Measurements from ENCODE around the gene EGFL6.
A peak's percentile ranks its signal among the peaks of the same experiment; 100 is the strongest.

GRCh38 chrX:13652850-13653693 lies 83.7 kb downstream of the EGFL6 start, which contains the start of gene TCEANC:
- TF ChIP-seq CTCF (conservative IDR thresholded peaks at IDR 0.05; ENCODE audit: low read depth, low read length) (no peak), POLR2A (IDR thresholded peaks at IDR 0.05; ENCODE audit: low read depth, low read length) (peak; percentile 81), RFX5 (IDR thresholded peaks at IDR 0.05; ENCODE audit: low read depth, low read length) (no peak), USF2 (IDR thresholded peaks at IDR 0.05; ENCODE audit: low read depth, low read length) (peak; percentile 99), MAFK (IDR thresholded peaks at IDR 0.05; ENCODE audit: low read depth, low read length) (no peak), MAZ (IDR thresholded peaks at IDR 0.05; ENCODE audit: borderline replicate concordance, low read depth, low read length) (peak; percentile 64; the same call in 1 of the 2 replicates), RAD21 (IDR thresholded peaks at IDR 0.05; ENCODE audit: low read length) (no peak), RCOR1 (IDR thresholded peaks at IDR 0.05; ENCODE audit: insufficient replicate concordance, low read length) (no peak), FOS (IDR thresholded peaks at IDR 0.05; ENCODE audit: low read depth, low read length) (peak; percentile 74), CHD1 (IDR thresholded peaks at IDR 0.05; ENCODE audit: low read depth, low read length) (no peak)

Data from IMR-90 (cell line).